Medulla oblongata (tissue), 1 donor: Measurements from ENCODE around the gene CAPS.
A peak's percentile ranks its signal among the peaks of the same experiment; 100 is the strongest.
"Not testable (repeated sequence)": the region's sequence is repeated elsewhere in the genome, so short reads cannot be mapped to it uniquely, and the experiment has no call there.

ENCODE experiments used
- DNase-seq: peaks from one replicate; pipeline ENCODE4 v3.0.0-alpha.2; 2015; ENCODE audit errors: extremely low spot score

Gene CAPS

DNA sequence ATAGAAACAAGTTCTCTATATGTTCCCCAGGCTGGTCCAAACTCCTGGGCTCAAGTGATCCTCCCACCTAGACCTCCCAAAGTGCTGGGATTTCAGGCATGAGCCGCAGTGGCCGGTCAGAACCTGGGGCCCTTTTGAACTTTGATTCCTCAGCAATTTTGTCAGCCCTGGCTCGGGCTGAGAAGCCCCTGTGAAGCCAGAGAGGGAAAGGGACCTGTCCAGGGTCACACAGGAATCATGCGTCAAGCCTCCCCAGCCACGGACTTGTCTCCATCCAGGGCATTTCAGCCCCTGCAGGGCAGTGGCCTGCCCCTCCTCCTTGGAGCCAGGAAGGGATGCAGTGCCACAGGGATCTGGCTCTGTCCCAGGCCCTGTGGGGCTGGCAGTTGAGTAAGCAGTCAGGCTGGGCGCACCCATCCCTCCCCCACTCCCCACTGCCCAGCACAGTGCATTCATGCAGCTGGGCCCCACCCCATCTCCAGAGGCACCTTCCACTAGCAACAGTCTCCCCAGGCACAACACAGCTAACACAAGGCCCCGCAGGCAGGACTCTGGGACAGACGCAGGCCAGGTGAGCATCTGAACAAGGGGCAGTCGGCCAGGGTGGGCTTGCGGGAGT, at the start of gene CAPS:
Gene CAPS, plus strand, starts transcription at position 516 of the 619 bp plus-strand sequence. CDS start 153 bp downstream, outside the sequence.
- DNase-seq: peak; percentile 76

GRCh38 chr19:5864725-5865486, 49.1 kb upstream of the CAPS start:
- DNase-seq: no peak

GRCh38 chr19:5865772-5866171, 48.3 kb upstream of the CAPS start:
- DNase-seq: no peak

GRCh38 chr19:5867201-5868136, 46.6 kb upstream of the CAPS start:
- no peak for DNase-seq

DNA sequence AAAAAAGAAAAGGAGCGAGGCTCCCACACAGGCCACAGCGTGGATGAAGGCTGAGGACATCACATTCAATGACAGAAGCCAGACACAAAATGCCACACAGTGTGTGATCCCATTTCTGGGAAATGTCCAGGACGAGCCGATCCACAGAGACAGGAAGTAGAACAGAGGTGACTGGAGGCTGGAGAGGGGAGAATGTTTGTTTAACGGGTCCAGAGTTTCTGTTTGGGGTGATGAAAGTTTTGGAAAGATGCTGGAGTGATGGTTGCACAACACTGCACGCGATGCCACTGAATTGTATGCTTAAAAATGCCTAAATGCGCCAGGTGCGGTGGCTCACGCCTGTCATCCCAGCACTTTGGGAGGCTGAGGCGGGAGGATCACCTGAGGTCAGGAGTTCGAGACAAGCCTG, 43.1 kb upstream of the CAPS start:
- no peak for DNase-seq

GRCh38 chr19:5873617-5874199, 40.3 kb upstream of the CAPS start:
- DNase-seq: no peak

GRCh38 chr19:5874496-5874895, 39.6 kb upstream of the CAPS start:
- not testable (repeated sequence) for DNase-seq

DNA sequence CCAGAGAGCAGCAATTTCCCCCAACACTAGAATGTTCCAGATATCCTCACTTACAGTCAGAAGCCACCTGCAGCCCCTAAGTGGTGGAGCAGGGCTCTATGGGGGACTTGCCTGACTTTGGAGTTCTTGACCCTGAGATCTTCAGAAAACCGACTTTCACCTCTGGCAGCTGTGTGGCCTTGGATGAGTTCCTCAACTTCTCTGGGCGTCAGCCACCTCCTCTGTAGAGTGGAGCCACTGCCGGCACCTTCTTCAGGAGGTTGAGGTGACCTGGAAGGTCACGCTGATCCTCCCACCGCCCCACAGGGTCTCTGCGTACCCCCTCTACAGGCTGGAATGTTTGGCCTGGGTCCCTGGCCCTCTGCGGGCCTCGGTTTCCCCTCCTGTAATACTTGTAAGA, 36.6 kb upstream of the CAPS start:
- no peak for DNase-seq

DNA sequence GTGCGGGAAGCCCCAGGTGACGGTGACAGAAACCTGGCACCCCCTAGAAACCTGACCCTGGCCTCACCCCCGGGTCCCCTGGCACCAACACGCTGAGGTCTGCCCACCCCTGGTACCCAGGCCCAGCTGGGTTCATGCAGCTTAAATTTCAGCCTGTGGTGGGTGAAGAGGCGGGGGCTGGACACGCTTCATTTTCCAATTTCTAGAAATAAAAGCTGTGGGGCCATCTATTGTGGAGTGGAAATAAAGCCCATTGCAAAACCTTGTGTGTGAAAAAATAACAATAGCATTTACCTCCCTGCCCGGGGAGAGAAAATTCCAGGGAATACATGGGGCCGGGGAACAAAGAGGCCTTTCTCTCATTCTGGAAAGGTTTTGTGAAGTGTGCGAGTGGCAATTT, 36.2 kb upstream of the CAPS start:
- DNase-seq: no peak

DNA sequence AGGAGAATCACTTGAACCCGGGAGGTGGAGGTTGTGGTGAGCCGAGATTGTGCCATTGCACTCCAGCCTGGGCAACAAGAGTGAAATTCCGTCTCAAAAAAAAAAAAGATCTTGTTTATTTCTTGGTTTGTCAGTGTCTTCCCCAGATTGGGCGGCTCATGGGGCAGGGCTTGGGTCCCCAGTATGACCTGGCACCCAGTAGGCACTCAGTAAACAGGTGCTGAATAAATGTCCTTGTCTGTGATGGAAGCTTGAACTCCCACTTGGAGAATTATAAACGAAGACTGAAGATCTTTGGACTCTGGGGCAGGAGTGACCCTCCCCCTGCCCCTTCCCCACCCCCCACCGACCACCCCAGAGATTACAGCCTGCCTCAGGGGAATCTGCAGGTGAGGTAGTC, 33.9 kb upstream of the CAPS start:
- DNase-seq: no peak

GRCh38 chr19:5880604-5881078, 33.4 kb upstream of the CAPS start:
- DNase-seq: no peak

GRCh38 chr19:5881543-5882299, 32.3 kb upstream of the CAPS start:
- no peak for DNase-seq

GRCh38 chr19:5882421-5882968, 31.6 kb upstream of the CAPS start:
- no peak for DNase-seq

DNA sequence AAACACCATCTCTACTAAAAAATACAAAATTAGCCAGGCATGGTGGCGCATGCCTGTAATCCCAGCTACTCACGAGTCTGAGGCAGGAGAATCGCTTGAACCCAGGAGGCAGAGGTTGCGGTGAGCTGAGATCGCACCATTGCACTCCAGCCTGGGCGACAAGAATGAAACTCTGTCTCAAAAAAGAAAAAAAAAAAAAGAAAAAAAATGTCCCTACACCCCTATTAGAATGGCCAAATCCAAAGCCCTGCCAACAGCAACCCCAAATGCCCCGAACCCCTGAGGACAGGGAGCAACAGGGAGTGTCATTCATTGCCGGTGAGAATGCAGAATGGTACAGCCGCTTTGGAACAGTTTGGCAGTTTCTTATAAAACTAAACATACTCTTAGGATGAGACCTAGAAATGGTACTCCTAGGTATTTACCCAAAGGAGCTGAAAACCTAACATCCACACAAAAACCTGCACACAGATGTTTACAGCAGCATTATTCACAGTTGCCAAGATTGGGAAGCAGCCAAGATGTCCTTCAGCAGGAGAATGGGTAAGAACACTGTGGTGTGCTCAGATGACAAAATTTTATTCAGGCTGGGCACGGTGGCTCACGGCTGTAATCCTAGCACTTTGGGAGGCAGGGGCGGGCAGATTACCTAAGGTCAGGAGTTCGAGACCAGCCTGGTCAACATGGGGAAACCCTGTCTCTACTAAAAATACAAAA, 30.7 kb upstream of the CAPS start:
- not testable (repeated sequence) for DNase-seq

- not testable (repeated sequence) for DNase-seq
Observed at GRCh38 chr19:5884065-5884811, 29.8 kb upstream of the CAPS start.

DNA sequence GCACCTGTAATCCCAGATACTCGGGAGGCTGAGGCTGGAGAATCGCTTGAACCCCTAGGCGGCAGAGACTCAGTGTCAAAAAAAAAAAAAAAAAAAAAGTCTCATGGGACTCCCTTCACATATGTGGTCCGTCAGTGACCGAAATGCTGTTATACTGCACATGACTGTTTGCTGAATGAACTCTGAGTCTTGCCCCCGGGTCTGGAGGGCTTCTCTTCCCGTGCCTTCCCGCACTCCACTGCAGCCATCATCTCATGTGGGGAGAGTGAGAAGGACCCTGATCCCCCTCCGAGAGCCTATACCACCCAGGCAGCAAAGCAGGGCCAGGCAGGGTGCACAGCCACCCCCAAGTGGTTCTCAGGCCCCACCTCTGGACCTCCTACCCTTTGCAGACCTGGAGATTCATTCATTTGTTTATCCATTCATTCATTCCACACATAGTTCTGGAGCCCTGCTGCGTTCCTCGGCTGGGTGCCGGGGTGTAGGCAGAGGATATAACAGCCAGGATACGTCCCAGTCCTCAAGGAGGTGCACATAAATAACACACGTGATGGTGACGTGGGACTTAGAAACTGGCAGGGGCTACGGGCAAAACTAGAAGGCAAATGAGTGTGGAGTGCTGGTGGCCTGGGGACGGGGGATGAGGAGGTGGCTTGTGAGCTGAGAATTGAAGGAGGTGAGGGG, 24.6 kb upstream of the CAPS start:
- no peak for DNase-seq

- DNase-seq: no peak
Observed at GRCh38 chr19:5890099-5890498, 24.0 kb upstream of the CAPS start.

DNA sequence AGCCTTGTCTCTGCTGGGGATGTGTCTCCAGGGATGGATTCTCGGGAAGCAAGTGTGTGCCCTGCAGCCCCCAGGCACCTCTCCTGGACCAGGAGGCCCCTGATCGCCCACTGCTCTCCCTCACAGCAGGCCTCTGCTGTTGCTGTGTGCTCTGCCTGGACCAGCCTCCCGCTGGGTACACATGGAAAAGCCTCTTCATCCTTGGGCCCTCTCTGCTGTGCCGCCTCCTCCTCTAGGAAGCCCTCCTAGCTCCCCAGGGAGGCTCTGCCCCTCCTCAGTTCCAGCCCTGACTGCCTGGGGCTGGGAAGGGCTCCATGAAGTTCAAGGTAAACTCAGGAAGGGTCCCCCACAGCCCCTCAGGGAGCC, 22.5 kb upstream of the CAPS start:
- no peak for DNase-seq
